ENCODE data around the gene FOXP1. TPM values are rescaled to one million over a fixed set of nuclear protein-coding genes. Genes with fewer than 3 reads are reported as not detected.

FOXP1 gene
- total RNA-seq, 1 experiment from 2014 or later = 75.3 TPM

DNA sequence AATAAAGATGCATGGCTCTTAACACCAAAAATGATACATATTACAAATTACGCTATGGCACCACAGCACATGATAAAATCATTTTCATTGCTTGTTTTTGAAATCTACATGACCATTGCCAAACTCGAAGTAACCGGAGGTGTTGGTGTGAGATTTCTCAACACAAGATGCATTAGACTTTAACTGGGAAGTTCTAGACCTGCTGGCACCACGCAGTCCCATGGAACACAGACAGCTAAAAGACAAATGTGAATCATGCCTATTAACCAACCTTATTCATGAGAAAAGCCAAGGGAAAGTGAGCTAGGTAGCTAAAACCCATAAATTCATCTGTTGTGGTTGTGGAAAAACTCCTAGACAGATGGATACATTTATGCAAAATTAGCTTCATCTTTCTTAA, 595.4 kb downstream of the FOXP1 start:
- no peaks in the 10 kb centered on the region for H3K79me1 ChIP-seq (ENCODE audit: insufficient read depth, low read depth, low read length, poor library complexity, severe bottlenecking)

More for the DNA sequence above, 595.4 kb downstream of the FOXP1 start:
- Histone ChIP-seq H3K9ac (ENCODE audit: extremely low read depth, insufficient read length, low read length) (no peak overlapping the region), H3K23me2 (ENCODE audit: insufficient read length, low read depth, low read length, poor library complexity, severe bottlenecking) (no peaks in the 10 kb centered on the region), H3K14ac (ENCODE audit: insufficient read depth, low read length) (no peak overlapping the region), H2AK5ac (ENCODE audit: insufficient read length, low read length) (no peak overlapping the region), H2BK120ac (ENCODE audit: low read depth, low read length, poor library complexity, severe bottlenecking) (no peak overlapping the region), H4K91ac (ENCODE audit: insufficient read length, low read depth, low read length) (no peak overlapping the region), H2BK20ac (ENCODE audit: low read depth, low read length, poor library complexity, severe bottlenecking) (no peak overlapping the region), H4K8ac (replicated peaks; ENCODE audit: insufficient read length, low read depth, low read length) (no peak overlapping the region), H3K56ac (ENCODE audit: insufficient read length, low read depth, low read length) (no peak overlapping the region), H3K4me2 (ENCODE audit: insufficient read depth, insufficient read length, low read length) (no peak overlapping the region), H3K9me3 (ENCODE audit: control insufficient read depth, low read depth, low read length) (no peaks in the 10 kb centered on the region), H4K20me1 (ENCODE audit: control insufficient read depth, insufficient read depth, insufficient read length) (no peaks in the 10 kb centered on the region), H3T11ph (ENCODE audit: low read length) (no peak overlapping the region), H3K27ac (ENCODE audit: insufficient read length, low read depth, low read length) (no peak overlapping the region), H3K4ac (ENCODE audit: low read depth, low read length) (no peak overlapping the region), H2BK15ac (ENCODE audit: low read depth, low read length) (no peak overlapping the region), H3K18ac (ENCODE audit: insufficient read length, low read depth, low read length) (no peak overlapping the region), H3K4me1 (ENCODE audit: insufficient read depth, low read length) (no peaks in the 10 kb centered on the region), H4K5ac (ENCODE audit: insufficient read length, low read depth, low read length) (no peak overlapping the region), H2AFZ (ENCODE audit: low read length) (no peak overlapping the region), H2BK12ac (ENCODE audit: insufficient read length, low read depth, low read length) (no peak overlapping the region), H3K27me3 (ENCODE audit: insufficient read depth, low read length) (no peaks in the 10 kb centered on the region), H3K79me2 (ENCODE audit: insufficient read depth, low read length) (no peaks in the 10 kb centered on the region), H2BK5ac (ENCODE audit: insufficient read length, low read length) (no peak overlapping the region), H3K23ac (ENCODE audit: insufficient read length, low read depth, low read length) (no peak overlapping the region)
- TF ChIP-seq, protein P1, sequence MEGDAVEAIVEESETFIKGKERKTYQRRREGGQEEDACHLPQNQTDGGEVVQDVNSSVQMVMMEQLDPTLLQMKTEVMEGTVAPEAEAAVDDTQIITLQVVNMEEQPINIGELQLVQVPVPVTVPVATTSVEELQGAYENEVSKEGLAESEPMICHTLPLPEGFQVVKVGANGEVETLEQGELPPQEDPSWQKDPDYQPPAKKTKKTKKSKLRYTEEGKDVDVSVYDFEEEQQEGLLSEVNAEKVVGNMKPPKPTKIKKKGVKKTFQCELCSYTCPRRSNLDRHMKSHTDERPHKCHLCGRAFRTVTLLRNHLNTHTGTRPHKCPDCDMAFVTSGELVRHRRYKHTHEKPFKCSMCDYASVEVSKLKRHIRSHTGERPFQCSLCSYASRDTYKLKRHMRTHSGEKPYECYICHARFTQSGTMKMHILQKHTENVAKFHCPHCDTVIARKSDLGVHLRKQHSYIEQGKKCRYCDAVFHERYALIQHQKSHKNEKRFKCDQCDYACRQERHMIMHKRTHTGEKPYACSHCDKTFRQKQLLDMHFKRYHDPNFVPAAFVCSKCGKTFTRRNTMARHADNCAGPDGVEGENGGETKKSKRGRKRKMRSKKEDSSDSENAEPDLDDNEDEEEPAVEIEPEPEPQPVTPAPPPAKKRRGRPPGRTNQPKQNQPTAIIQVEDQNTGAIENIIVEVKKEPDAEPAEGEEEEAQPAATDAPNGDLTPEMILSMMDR (conservative IDR thresholded peaks at IDR 0.05) = no peak
- Mint-ChIP-seq H3K9me3 (no peaks in the 10 kb centered on the region), H3K4me1 (peaks cover 10 to 13% of the 10 kb centered on the region in 2 experiments), H3K36me3 (ENCODE audit: insufficient read depth in 1 of 3, low read depth in 3 of 3) (peaks cover 4 to 30% (median 8%) of the 10 kb centered on the region in 3 experiments; a peak in 5 of 7 replicates), H3K4me3 (no peak overlapping the region), H3K27ac (no peak overlapping the region), H3K27me3 (ENCODE audit: low read depth) (no peaks in the 10 kb centered on the region)
- DNase-seq = no peak
- no CpG with 5 or more reads among the region's 4 CpGs for WGBS (ENCODE audit: extremely low coverage, insufficient read length, low lambda C conversion rate)

Measured in H9 (cell line).